ENCODE measurements around the gene TJP1.
"Not testable (repeated sequence)": the region's sequence is repeated elsewhere in the genome, so short reads cannot be mapped to it uniquely, and the experiment has no call there.

DNA sequence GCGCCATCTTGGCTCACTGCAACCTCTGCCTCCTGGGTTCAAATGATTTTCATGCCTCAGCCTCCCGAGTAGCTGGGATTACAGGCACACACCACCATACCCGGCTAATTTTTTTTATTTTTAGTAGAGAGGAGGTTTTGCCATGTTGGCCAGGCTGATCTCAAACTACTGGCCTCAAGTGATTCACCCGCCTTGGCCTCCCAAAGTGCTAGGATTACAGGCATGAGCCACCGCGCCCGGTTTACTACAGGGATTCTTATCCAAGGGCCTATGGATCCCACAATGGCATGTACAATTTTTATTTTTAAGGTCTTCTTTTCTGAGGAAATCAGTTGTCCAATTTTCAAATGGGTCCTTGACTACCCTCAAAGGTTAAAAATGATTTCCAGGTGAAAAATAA lies 150.2 kb downstream of the TJP1 start:
- TF ChIP-seq, protein P1, sequence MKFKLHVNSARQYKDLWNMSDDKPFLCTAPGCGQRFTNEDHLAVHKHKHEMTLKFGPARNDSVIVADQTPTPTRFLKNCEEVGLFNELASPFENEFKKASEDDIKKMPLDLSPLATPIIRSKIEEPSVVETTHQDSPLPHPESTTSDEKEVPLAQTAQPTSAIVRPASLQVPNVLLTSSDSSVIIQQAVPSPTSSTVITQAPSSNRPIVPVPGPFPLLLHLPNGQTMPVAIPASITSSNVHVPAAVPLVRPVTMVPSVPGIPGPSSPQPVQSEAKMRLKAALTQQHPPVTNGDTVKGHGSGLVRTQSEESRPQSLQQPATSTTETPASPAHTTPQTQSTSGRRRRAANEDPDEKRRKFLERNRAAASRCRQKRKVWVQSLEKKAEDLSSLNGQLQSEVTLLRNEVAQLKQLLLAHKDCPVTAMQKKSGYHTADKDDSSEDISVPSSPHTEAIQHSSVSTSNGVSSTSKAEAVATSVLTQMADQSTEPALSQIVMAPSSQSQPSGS (CRISPR knock-in tag; IDR thresholded peaks at IDR 0.05; ENCODE audit: borderline replicate concordance, low read depth): not testable (repeated sequence)
- TF ChIP-seq, protein P2, sequence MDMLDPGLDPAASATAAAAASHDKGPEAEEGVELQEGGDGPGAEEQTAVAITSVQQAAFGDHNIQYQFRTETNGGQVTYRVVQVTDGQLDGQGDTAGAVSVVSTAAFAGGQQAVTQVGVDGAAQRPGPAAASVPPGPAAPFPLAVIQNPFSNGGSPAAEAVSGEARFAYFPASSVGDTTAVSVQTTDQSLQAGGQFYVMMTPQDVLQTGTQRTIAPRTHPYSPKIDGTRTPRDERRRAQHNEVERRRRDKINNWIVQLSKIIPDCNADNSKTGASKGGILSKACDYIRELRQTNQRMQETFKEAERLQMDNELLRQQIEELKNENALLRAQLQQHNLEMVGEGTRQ (CRISPR knock-in tag; IDR thresholded peaks at IDR 0.05): not testable (repeated sequence)
- not testable (repeated sequence) for TF ChIP-seq IRF2 (CRISPR knock-in tag; IDR thresholded peaks at IDR 0.05; ENCODE audit: borderline replicate concordance, low read depth); ZNF423 (CRISPR knock-in tag; IDR thresholded peaks at IDR 0.05); NR3C1 (CRISPR knock-in tag; conservative IDR thresholded peaks at IDR 0.05; ENCODE audit: low read depth); CREM (CRISPR knock-in tag; IDR thresholded peaks at IDR 0.05); SP1 (CRISPR knock-in tag; conservative IDR thresholded peaks at IDR 0.05); NFYB (CRISPR knock-in tag; conservative IDR thresholded peaks at IDR 0.05; ENCODE audit: low read depth); TP53 (CRISPR knock-in tag; IDR thresholded peaks at IDR 0.05)
- TF ChIP-seq, protein P3, sequence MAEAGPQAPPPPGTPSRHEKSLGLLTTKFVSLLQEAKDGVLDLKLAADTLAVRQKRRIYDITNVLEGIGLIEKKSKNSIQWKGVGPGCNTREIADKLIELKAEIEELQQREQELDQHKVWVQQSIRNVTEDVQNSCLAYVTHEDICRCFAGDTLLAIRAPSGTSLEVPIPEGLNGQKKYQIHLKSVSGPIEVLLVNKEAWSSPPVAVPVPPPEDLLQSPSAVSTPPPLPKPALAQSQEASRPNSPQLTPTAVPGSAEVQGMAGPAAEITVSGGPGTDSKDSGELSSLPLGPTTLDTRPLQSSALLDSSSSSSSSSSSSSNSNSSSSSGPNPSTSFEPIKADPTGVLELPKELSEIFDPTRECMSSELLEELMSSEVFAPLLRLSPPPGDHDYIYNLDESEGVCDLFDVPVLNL (CRISPR knock-in tag; IDR thresholded peaks at IDR 0.05; ENCODE audit: borderline replicate concordance, low read depth): not testable (repeated sequence)
- TF ChIP-seq, protein P4, sequence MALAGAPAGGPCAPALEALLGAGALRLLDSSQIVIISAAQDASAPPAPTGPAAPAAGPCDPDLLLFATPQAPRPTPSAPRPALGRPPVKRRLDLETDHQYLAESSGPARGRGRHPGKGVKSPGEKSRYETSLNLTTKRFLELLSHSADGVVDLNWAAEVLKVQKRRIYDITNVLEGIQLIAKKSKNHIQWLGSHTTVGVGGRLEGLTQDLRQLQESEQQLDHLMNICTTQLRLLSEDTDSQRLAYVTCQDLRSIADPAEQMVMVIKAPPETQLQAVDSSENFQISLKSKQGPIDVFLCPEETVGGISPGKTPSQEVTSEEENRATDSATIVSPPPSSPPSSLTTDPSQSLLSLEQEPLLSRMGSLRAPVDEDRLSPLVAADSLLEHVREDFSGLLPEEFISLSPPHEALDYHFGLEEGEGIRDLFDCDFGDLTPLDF (CRISPR knock-in tag; IDR thresholded peaks at IDR 0.05): not testable (repeated sequence)
- TF ChIP-seq, protein P5, sequence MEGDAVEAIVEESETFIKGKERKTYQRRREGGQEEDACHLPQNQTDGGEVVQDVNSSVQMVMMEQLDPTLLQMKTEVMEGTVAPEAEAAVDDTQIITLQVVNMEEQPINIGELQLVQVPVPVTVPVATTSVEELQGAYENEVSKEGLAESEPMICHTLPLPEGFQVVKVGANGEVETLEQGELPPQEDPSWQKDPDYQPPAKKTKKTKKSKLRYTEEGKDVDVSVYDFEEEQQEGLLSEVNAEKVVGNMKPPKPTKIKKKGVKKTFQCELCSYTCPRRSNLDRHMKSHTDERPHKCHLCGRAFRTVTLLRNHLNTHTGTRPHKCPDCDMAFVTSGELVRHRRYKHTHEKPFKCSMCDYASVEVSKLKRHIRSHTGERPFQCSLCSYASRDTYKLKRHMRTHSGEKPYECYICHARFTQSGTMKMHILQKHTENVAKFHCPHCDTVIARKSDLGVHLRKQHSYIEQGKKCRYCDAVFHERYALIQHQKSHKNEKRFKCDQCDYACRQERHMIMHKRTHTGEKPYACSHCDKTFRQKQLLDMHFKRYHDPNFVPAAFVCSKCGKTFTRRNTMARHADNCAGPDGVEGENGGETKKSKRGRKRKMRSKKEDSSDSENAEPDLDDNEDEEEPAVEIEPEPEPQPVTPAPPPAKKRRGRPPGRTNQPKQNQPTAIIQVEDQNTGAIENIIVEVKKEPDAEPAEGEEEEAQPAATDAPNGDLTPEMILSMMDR (IDR thresholded peaks at IDR 0.05): not testable (repeated sequence)
- TF ChIP-seq, protein P6, sequence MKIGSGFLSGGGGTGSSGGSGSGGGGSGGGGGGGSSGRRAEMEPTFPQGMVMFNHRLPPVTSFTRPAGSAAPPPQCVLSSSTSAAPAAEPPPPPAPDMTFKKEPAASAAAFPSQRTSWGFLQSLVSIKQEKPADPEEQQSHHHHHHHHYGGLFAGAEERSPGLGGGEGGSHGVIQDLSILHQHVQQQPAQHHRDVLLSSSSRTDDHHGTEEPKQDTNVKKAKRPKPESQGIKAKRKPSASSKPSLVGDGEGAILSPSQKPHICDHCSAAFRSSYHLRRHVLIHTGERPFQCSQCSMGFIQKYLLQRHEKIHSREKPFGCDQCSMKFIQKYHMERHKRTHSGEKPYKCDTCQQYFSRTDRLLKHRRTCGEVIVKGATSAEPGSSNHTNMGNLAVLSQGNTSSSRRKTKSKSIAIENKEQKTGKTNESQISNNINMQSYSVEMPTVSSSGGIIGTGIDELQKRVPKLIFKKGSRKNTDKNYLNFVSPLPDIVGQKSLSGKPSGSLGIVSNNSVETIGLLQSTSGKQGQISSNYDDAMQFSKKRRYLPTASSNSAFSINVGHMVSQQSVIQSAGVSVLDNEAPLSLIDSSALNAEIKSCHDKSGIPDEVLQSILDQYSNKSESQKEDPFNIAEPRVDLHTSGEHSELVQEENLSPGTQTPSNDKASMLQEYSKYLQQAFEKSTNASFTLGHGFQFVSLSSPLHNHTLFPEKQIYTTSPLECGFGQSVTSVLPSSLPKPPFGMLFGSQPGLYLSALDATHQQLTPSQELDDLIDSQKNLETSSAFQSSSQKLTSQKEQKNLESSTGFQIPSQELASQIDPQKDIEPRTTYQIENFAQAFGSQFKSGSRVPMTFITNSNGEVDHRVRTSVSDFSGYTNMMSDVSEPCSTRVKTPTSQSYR (CRISPR knock-in tag; IDR thresholded peaks at IDR 0.05): not testable (repeated sequence)
- TF ChIP-seq, protein P7, sequence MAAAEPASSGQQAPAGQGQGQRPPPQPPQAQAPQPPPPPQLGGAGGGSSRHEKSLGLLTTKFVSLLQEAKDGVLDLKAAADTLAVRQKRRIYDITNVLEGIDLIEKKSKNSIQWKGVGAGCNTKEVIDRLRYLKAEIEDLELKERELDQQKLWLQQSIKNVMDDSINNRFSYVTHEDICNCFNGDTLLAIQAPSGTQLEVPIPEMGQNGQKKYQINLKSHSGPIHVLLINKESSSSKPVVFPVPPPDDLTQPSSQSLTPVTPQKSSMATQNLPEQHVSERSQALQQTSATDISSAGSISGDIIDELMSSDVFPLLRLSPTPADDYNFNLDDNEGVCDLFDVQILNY (CRISPR knock-in tag; IDR thresholded peaks at IDR 0.05): not testable (repeated sequence)
